Neural progenitor cell (in vitro differentiated cells): ENCODE results near the gene GYPA. TPM values are rescaled to one million over a fixed set of nuclear protein-coding genes. Genes with fewer than 3 reads are reported as not detected.
"Not testable (repeated sequence)": the region's sequence is repeated elsewhere in the genome, so short reads cannot be mapped to it uniquely, and the experiment has no call there.

Experiments used
- DNase-seq: peaks from one replicate; pipeline ENCODE4 v3.0.0-alpha.2; 2016; ENCODE audit warnings: low spot score
- H2AFZ ChIP-seq: fragments of 200-600 bp; sonication (generic); replicated peaks from 2 replicates; pipeline ENCODE4 v1.6.1; 2016; ENCODE audit warnings: antibody characterized with exemption
- H3F3A ChIP-seq: fragments of 200-600 bp; sonication (generic); 2 replicates; pipeline ENCODE4 v1.6.1; 2016; ENCODE audit warnings: antibody characterized with exemption, low read depth
- H3K27ac ChIP-seq: fragments of 200-600 bp; sonication (generic); 2 replicates; pipeline ENCODE4 v1.5.1; 2016; ENCODE audit warnings: mild to moderate bottlenecking
- H3K27me3 ChIP-seq: fragments of 200-600 bp; sonication (generic); 2 replicates; pipeline ENCODE4 v1.6.1; 2016; ENCODE audit warnings: mild to moderate bottlenecking, moderate library complexity
- H3K36me3 ChIP-seq: fragments of 200-600 bp; sonication (generic); 2 replicates; pipeline ENCODE4 v1.5.1; 2016
- H3K4me1 ChIP-seq: fragments of 200-600 bp; sonication (generic); 2 replicates; pipeline ENCODE4 v1.6.1; 2016; ENCODE audit warnings: mixed run types
- H3K4me2 ChIP-seq: fragments of 200-600 bp; sonication (generic); 2 replicates; pipeline ENCODE4 v1.6.1; 2016
- H3K4me3 ChIP-seq: fragments of 200-600 bp; sonication (generic); 2 replicates; pipeline ENCODE4 v1.5.1; 2016
- H3K79me2 ChIP-seq: fragments of 200-600 bp; sonication (generic); 2 replicates; pipeline ENCODE4 v1.6.1; 2016; ENCODE audit warnings: low read depth
- H3K9ac ChIP-seq: fragments of 200-600 bp; sonication (generic); 2 replicates; pipeline ENCODE4 v1.6.1; 2016
- H3K9me3 ChIP-seq: fragments of 200-600 bp; sonication (generic); 2 replicates; pipeline ENCODE4 v1.5.1; 2016; ENCODE audit warnings: low read depth
- H4K20me1 ChIP-seq: fragments of 200-600 bp; sonication (generic); 2 replicates; pipeline ENCODE4 v1.6.1; 2016; ENCODE audit warnings: low read depth
- H3K27ac Mint-ChIP-seq: 3 replicates; pipeline ENCODE4 v1.8.0; 2021; ENCODE audit warnings: mixed read lengths
- H3K27me3 Mint-ChIP-seq: 2 replicates; pipeline ENCODE4 v1.8.0; 2022; ENCODE audit warnings: low read depth, mild to moderate bottlenecking, inconsistent platforms, moderate library complexity, mixed read lengths; ENCODE audit not compliant: insufficient read depth
- H3K36me3 Mint-ChIP-seq: 3 replicates; pipeline ENCODE4 v1.8.0; 2021; ENCODE audit warnings: mixed read lengths
- H3K4me1 Mint-ChIP-seq: 3 replicates; pipeline ENCODE4 v1.8.0; 2021; ENCODE audit warnings: mixed read lengths
- H3K4me3 Mint-ChIP-seq: 3 replicates; pipeline ENCODE4 v1.8.0; 2021; ENCODE audit warnings: mild to moderate bottlenecking, moderate library complexity, mixed read lengths
- H3K9me3 Mint-ChIP-seq: 3 replicates; pipeline ENCODE4 v1.8.0; 2020; ENCODE audit warnings: mixed read lengths
- CTCF ChIP-seq: fragments of 200-600 bp; sonication (generic); IDR thresholded peaks from 2 replicates; pipeline ENCODE4 v1.5.1; 2017; ENCODE audit warnings: antibody characterized with exemption, mild to moderate bottlenecking
- EZH2 ChIP-seq: fragments of 200-600 bp; sonication (generic); IDR thresholded peaks from 2 replicates; pipeline ENCODE4 v1.6.1; 2017; ENCODE audit warnings: antibody characterized with exemption, mild to moderate bottlenecking, moderate library complexity
- EZH2phosphoT487 ChIP-seq: fragments of 200-600 bp; sonication (generic); IDR thresholded peaks from 2 replicates; pipeline ENCODE4 v1.6.1; 2017; ENCODE audit warnings: antibody characterized with exemption
- total RNA-seq: library from RNA; depleted of rRNA; stranded (reverse); fragments of >200 nt; gene quantifications from 2 replicates; pipeline ENCODE4 v1.2.3, GENCODE V29; 2015; ENCODE audit warnings: low replicate concordance

GYPA gene
- total RNA-seq, 1 donor from 2014 or later: not detected

- Mint-ChIP-seq H3K9me3 (no peaks in the 10 kb centered on the region), H3K36me3 (no peaks in the 10 kb centered on the region), H3K4me1 (no peaks in the 10 kb centered on the region), H3K27me3 (peaks cover 4% of the 10 kb centered on the region), H3K4me3 (no peak overlapping the region), H3K27ac (no peak overlapping the region)
- no peaks in the 10 kb centered on the region for H3K4me1 ChIP-seq
- H3K27ac ChIP-seq: no peak overlapping the region
- no peak overlapping the region for H2AFZ ChIP-seq
- DNase-seq: no peak
- no peaks in the 10 kb centered on the region for H4K20me1 ChIP-seq
- no peak overlapping the region for H3K4me2 ChIP-seq
- H3K9me3 ChIP-seq: no peaks in the 10 kb centered on the region
- no peaks in the 10 kb centered on the region for H3F3A ChIP-seq
- no peaks in the 10 kb centered on the region for H3K79me2 ChIP-seq
- H3K27me3 ChIP-seq: no peaks in the 10 kb centered on the region
- no peak overlapping the region for H3K9ac ChIP-seq
- no peaks in the 10 kb centered on the region for H3K36me3 ChIP-seq
- no peak for TF ChIP-seq EZH2phosphoT487
- TF ChIP-seq CTCF: no peak
- TF ChIP-seq EZH2: no peak
- H3K4me3 ChIP-seq: no peak overlapping the region
These were observed 975 bp upstream of the GYPA start for GRCh38 chr4:144141493-144141892.

- H3K4me1 Mint-ChIP-seq, H3K4me3 Mint-ChIP-seq, H2AFZ ChIP-seq: not testable (repeated sequence)
These were observed 527 bp downstream of the GYPA start for GRCh38 chr4:144139991-144140390.

GRCh38 chr4:144139547-144139946 is 971 bp downstream of the GYPA start:
- H3K27ac ChIP-seq, H2AFZ ChIP-seq, H3K4me2 ChIP-seq, DNase-seq, H3K4me1 Mint-ChIP-seq, H3K36me3 ChIP-seq, H3K9me3 ChIP-seq, H3K79me2 ChIP-seq, H3K4me3 Mint-ChIP-seq, H3K9me3 Mint-ChIP-seq, H3K4me1 ChIP-seq, H3F3A ChIP-seq, H3K36me3 Mint-ChIP-seq, H3K27me3 ChIP-seq, H3K27ac Mint-ChIP-seq, H3K4me3 ChIP-seq, H3K27me3 Mint-ChIP-seq, H4K20me1 ChIP-seq, H3K9ac ChIP-seq: not testable (repeated sequence)

More at GRCh38 chr4:144139991-144140390, 527 bp downstream of the GYPA start:
- not testable (repeated sequence) for H3K79me2 ChIP-seq, H3K9ac ChIP-seq, H3K27ac ChIP-seq, H3K27me3 Mint-ChIP-seq, H3F3A ChIP-seq, H3K27ac Mint-ChIP-seq, H3K27me3 ChIP-seq, H3K9me3 ChIP-seq, H3K36me3 ChIP-seq, H3K4me3 ChIP-seq, H4K20me1 ChIP-seq, H3K4me2 ChIP-seq, H3K36me3 Mint-ChIP-seq, H3K9me3 Mint-ChIP-seq, DNase-seq, H3K4me1 ChIP-seq

- not testable (repeated sequence) for H3K79me2 ChIP-seq, H3F3A ChIP-seq, H3K9me3 Mint-ChIP-seq, H3K4me1 ChIP-seq, H3K36me3 ChIP-seq, H3K4me3 ChIP-seq, H3K4me1 Mint-ChIP-seq, H3K27me3 Mint-ChIP-seq, H3K27ac Mint-ChIP-seq, H3K27ac ChIP-seq, H3K36me3 Mint-ChIP-seq, DNase-seq, H3K27me3 ChIP-seq, H3K4me3 Mint-ChIP-seq, H4K20me1 ChIP-seq, H3K9me3 ChIP-seq, H2AFZ ChIP-seq, H3K9ac ChIP-seq, H3K4me2 ChIP-seq
These were observed 2.3 kb downstream of the GYPA start for GRCh38 chr4:144138239-144138638.

- H3K4me2 ChIP-seq, DNase-seq, H3K4me3 ChIP-seq, H3K4me1 ChIP-seq, H3K4me3 Mint-ChIP-seq, H3K27ac Mint-ChIP-seq, H2AFZ ChIP-seq, H3K9me3 Mint-ChIP-seq, H3K27me3 Mint-ChIP-seq, H3K36me3 ChIP-seq, H3K4me1 Mint-ChIP-seq, H3K79me2 ChIP-seq, H3K36me3 Mint-ChIP-seq, H3K27ac ChIP-seq, H3K27me3 ChIP-seq, H3K9me3 ChIP-seq, H4K20me1 ChIP-seq, H3F3A ChIP-seq, H3K9ac ChIP-seq: not testable (repeated sequence)
These were observed 3.2 kb downstream of the GYPA start for GRCh38 chr4:144137137-144137931.

GRCh38 chr4:144136189-144136588 is 4.3 kb downstream of the GYPA start:
- not testable (repeated sequence) for H3K4me1 Mint-ChIP-seq, H3F3A ChIP-seq, H3K79me2 ChIP-seq, H2AFZ ChIP-seq, H3K9me3 ChIP-seq, H3K9ac ChIP-seq, H3K4me3 Mint-ChIP-seq, H3K27me3 ChIP-seq, H3K27ac Mint-ChIP-seq, H3K4me3 ChIP-seq, H3K4me2 ChIP-seq, H3K9me3 Mint-ChIP-seq, H3K36me3 ChIP-seq, H3K27me3 Mint-ChIP-seq, H3K27ac ChIP-seq, H4K20me1 ChIP-seq, H3K36me3 Mint-ChIP-seq, DNase-seq, H3K4me1 ChIP-seq

- not testable (repeated sequence) for H2AFZ ChIP-seq, H3K36me3 ChIP-seq, H3K79me2 ChIP-seq, H3K4me2 ChIP-seq, H3K9me3 Mint-ChIP-seq, H3K4me1 ChIP-seq, H3K27ac Mint-ChIP-seq, H4K20me1 ChIP-seq, H3K27ac ChIP-seq, H3K4me1 Mint-ChIP-seq, H3K4me3 Mint-ChIP-seq, H3K27me3 Mint-ChIP-seq, H3K36me3 Mint-ChIP-seq, H3K27me3 ChIP-seq, DNase-seq, H3F3A ChIP-seq, H3K9me3 ChIP-seq, H3K9ac ChIP-seq, H3K4me3 ChIP-seq
These were observed 10.4 kb downstream of the GYPA start for GRCh38 chr4:144130167-144130566.
